Ascending aorta (tissue), 2 donors: ENCODE measurements around the gene CIB4. TPM values are rescaled to one million over a fixed set of nuclear protein-coding genes. Genes with fewer than 3 reads are reported as not detected.

Source experiments
- DNase-seq, 2 donors: peaks; one replicate each; pipeline ENCODE4 v3.0.0-alpha.2; 2019; ENCODE audit warnings: low spot score in 2 of 2
- H3K27ac ChIP-seq, 2 donors: fragments of 200-600 bp; sonication (generic); one replicate each; pipeline ENCODE4 v1.5.1; 2016 to 2017; ENCODE audit warnings: mild to moderate bottlenecking in 1 of 2
- H3K27me3 ChIP-seq: fragments of 200-600 bp; sonication (generic); one replicate; pipeline ENCODE4 v1.5.1; 2017
- H3K36me3 ChIP-seq, 2 donors: fragments of 200-600 bp; sonication (generic); one replicate each; pipeline ENCODE4 v1.5.1; 2016
- H3K4me1 ChIP-seq, 2 donors: fragments of 200-600 bp; sonication (generic); one replicate each; pipeline ENCODE4 v1.5.1; 2016 to 2017; ENCODE audit warnings: mild to moderate bottlenecking in 1 of 2
- H3K4me3 ChIP-seq, 2 donors: fragments of 200-600 bp; sonication (generic); one replicate each; pipeline ENCODE4 v1.5.1; 2016 to 2017; ENCODE audit warnings: mild to moderate bottlenecking in 1 of 2
- H3K9me3 ChIP-seq, 2 donors: fragments of 200-600 bp; sonication (generic); one replicate each; pipeline ENCODE4 v1.5.1; 2016
- CTCF ChIP-seq, 3 experiments: fragments of 200-600 bp in 2 of 3; fragments of 450-650 bp in 1 of 3; sonication (generic) in 2 of 3; IDR thresholded peaks; one replicate each; pipeline ENCODE4 v1.5.1; 2016 to 2019; ENCODE audit warnings: antibody characterized with exemption in 3 of 3, mild to moderate bottlenecking in 1 of 3, moderate library complexity in 1 of 3
- intact Hi-C: fragments of 100-400 bp; cut with DNase I; formaldehyde crosslinking; loops from one replicate; pipeline ENCODE4 v1.15.1; 2023
- total RNA-seq: library from RNA; depleted of rRNA; stranded (reverse); fragments of >200 nt; gene quantifications from one replicate; pipeline ENCODE4 v1.1.0, GENCODE V29; 2016

Gene CIB4
- total RNA-seq, 1 donor from 2014 or later, result not detected

GRCh38 chr2:26683583-26683982, 42.4 kb upstream of the CIB4 start:
- H3K9me3 ChIP-seq, result no peaks in the 10 kb centered on the region
- DNase-seq, result peak in 1 of 2 donors; percentile 52
- intact Hi-C loops, result loop anchor here (5.0 kb wide), 3 partner anchors 39 to 71 kb away; no protein-coding TSS in a partner anchor
- peaks cover 0 to 15% of the 10 kb centered on the region in 2 donors for H3K4me1 ChIP-seq
- no peak for TF ChIP-seq CTCF (IDR thresholded peaks at IDR 0.05)
- H3K27ac ChIP-seq, result no peak overlapping the region
- H3K4me3 ChIP-seq, result no peak overlapping the region
- no peaks in the 10 kb centered on the region for H3K27me3 ChIP-seq
- no peaks in the 10 kb centered on the region for H3K36me3 ChIP-seq

GRCh38 chr2:26682155-26682554, 41.0 kb upstream of the CIB4 start:
- H3K4me3 ChIP-seq, result no peak overlapping the region
- peaks cover 0 to 15% of the 10 kb centered on the region in 2 donors for H3K4me1 ChIP-seq
- no peaks in the 10 kb centered on the region for H3K9me3 ChIP-seq
- peak; percentile 29 to 83 for DNase-seq
- no peaks in the 10 kb centered on the region for H3K27me3 ChIP-seq
- peak overlapping the region; percentile 83 to 84 for H3K27ac ChIP-seq
- intact Hi-C loops, result loop anchor here (1.0 to 5.0 kb wide), 4 partner anchors 10 to 70 kb away; partner anchors contain the start of gene KCNK3
- no peaks in the 10 kb centered on the region for H3K36me3 ChIP-seq
- TF ChIP-seq CTCF (IDR thresholded peaks at IDR 0.05), result no peak

GRCh38 chr2:26681656-26682055, 40.5 kb upstream of the CIB4 start:
- H3K9me3 ChIP-seq, result no peaks in the 10 kb centered on the region
- intact Hi-C loops, result loop anchor here (1.0 to 5.0 kb wide), 4 partner anchors 11 to 69 kb away; partner anchors contain the start of gene KCNK3
- peak overlapping the region; percentile 83 to 84 for H3K27ac ChIP-seq
- no peaks in the 10 kb centered on the region for H3K36me3 ChIP-seq
- no peaks in the 10 kb centered on the region for H3K27me3 ChIP-seq
- peaks cover 0 to 15% of the 10 kb centered on the region in 2 donors for H3K4me1 ChIP-seq
- no peak for TF ChIP-seq CTCF (IDR thresholded peaks at IDR 0.05)
- DNase-seq, result no peak
- H3K4me3 ChIP-seq, result no peak overlapping the region

DNA sequence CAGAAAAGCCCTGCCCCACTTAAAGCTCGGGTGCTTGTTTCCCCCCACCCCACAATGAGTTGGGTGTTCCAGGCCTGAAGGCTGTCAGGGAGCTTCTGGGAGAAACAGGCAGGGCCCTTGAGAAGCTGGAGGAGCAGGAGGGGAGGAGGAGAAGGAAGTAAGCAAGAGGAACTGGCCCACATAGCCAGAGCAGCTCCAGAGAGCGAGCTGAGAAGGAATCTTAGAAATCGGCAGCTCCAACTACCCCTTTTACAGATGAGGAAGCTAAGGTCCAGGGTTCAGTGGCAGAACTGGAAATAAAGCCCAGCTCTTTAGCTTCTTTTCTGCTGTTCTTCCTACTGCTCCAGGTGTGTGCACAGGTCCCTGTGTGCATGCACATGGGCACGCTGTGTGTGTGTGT, 38.7 kb upstream of the CIB4 start:
- intact Hi-C loops, result loop anchor here (5.0 kb wide), 3 partner anchors 42 to 68 kb away; no protein-coding TSS in a partner anchor
- no peak for DNase-seq
- peaks cover 0 to 15% of the 10 kb centered on the region in 2 donors for H3K4me1 ChIP-seq

DNA sequence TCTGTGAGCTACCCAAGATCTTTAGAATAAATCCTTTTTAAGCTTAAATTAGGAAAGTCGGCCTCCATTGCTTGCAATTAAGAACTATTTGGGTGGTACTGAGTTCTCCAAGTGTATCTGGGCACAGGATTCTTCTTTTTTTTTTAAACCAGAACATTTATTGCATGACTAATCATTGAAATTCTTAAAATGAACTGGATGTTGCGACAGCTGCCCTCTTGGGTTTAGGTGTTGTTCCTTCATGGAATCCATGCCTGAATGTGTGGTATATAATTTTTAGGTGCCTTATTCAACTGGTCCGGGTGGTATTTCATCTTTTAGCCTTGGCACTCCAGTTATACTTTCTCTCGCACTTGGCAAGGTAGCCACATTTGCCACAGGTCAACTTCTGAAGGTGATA, 36.9 kb upstream of the CIB4 start:
- no peaks in the 10 kb centered on the region for H3K27me3 ChIP-seq
- intact Hi-C loops, result no loop called here
- no peak for TF ChIP-seq CTCF (IDR thresholded peaks at IDR 0.05)

More for the DNA sequence above, 38.7 kb upstream of the CIB4 start:
- no peaks in the 10 kb centered on the region for H3K27me3 ChIP-seq
- no peak overlapping the region for H3K4me3 ChIP-seq
- H3K36me3 ChIP-seq, result no peaks in the 10 kb centered on the region
- H3K9me3 ChIP-seq, result no peaks in the 10 kb centered on the region
- TF ChIP-seq CTCF (IDR thresholded peaks at IDR 0.05), result no peak
- H3K27ac ChIP-seq, result no peak overlapping the region

More for the DNA sequence above, 36.9 kb upstream of the CIB4 start:
- DNase-seq, result no peak
- peaks cover 0 to 15% of the 10 kb centered on the region in 2 donors for H3K4me1 ChIP-seq
- H3K27ac ChIP-seq, result no peak overlapping the region
- no peaks in the 10 kb centered on the region for H3K9me3 ChIP-seq
- H3K4me3 ChIP-seq, result no peak overlapping the region
- H3K36me3 ChIP-seq, result no peaks in the 10 kb centered on the region
